ENCODE measurements around the gene ABCB8.

ABCB8 gene

DNA sequence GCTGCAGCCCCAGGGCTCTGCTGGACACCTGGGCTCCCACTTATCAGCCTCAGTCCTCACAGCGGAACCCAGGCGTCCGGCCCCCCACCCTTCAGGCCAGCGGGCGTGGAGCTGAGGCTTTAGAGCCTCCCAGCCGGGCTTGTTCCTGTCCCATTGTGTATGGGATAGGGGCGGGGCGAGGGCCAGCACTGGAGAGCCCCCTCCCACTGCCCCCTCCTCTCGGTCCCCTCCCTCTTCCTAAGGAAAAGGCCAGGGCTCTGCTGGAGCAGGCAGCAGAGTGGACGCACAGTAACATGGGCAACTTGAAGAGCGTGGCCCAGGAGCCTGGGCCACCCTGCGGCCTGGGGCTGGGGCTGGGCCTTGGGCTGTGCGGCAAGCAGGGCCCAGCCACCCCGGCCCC lies 34.7 kb upstream of the ABCB8 start:
- Mint-ChIP-seq H3K27me3 (peaks cover 4% of the 10 kb centered on the region), H3K27ac (no peak overlapping the region), H3K4me1 (ENCODE audit: low read depth) (peaks cover 25% of the 10 kb centered on the region), H3K36me3 (ENCODE audit: low read depth) (no peaks in the 10 kb centered on the region), H3K9me3 (peaks cover 18% of the 10 kb centered on the region), H3K4me3 (no peak overlapping the region)

DNA sequence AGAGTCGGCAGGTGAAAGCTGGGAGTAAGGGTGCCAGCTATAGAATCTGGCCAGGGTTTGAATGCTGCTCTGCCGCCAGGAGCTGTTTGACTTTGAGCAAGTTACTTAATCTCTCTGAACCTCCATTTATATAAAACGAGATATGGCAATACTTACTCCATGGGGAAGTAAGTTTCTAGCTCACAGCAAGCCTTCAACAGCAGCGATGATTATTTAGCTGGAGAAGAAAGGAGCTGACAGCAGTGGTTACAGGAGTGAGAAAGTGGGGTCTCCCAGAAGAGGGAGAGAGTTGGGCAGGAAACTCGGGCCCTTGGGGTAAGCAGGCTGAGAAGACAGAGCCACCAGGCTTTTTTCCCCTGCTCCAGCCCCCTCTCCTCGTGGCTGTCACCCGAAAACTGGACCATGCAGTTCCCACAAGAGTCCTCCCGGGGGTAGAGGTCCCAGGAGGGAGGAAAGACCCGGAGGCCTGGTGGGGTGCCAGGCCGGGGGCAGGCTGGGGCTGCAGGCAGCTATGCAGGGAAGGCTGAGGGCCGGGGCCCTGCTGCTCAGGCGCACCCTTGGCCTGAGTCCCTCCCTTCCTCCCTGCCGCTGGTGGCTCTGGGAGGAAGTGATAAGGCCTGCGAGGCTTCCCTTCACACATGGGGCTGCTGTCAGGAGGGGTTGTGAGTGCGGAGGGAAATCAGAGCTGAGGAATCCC lies 34.0 kb upstream of the ABCB8 start:
- H3K9me3 Mint-ChIP-seq = peaks cover 18% of the 10 kb centered on the region
- H3K4me3 Mint-ChIP-seq = no peak overlapping the region
- peaks cover 3% of the 10 kb centered on the region for H3K27me3 Mint-ChIP-seq
- H3K36me3 Mint-ChIP-seq (ENCODE audit: low read depth) = no peaks in the 10 kb centered on the region
- peaks cover 22% of the 10 kb centered on the region for H3K4me1 Mint-ChIP-seq (ENCODE audit: low read depth)
- H3K27ac Mint-ChIP-seq = no peak overlapping the region

DNA sequence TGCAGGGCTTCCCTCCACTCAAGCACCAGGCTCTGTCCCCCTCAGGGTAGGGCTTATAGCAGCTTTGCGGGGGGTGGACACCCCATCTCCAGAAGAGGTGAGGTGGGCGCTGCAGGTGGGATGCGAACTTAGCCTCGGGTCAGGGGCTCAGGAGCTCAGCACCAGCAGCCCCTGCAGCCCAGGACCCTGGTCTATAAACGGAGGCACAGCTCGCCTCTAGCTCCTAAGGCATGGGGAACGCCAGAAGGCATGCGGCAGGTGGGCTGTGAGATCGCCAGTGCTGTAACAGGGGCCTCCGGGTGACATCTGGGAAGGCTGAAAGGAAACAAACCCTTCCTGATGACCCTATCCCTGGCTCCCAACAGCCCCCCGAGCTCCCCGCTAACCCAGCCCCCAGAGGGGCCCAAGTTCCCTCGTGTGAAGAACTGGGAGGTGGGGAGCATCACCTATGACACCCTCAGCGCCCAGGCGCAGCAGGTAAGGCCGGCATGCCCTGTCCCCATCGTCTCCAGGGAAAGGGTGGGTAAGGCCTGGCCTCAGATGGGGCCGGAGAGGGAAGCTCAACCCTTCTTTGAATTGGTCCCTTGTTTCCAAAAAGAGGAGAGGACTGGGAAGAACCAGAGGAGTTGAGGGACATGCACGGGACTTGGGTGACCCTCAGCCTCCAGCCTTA lies 33.3 kb upstream of the ABCB8 start:
- Mint-ChIP-seq H3K36me3 (ENCODE audit: low read depth) (no peaks in the 10 kb centered on the region), H3K9me3 (peaks cover 14% of the 10 kb centered on the region), H3K27me3 (peaks cover 3% of the 10 kb centered on the region), H3K4me1 (ENCODE audit: low read depth) (peaks cover 22% of the 10 kb centered on the region), H3K27ac (no peak overlapping the region), H3K4me3 (no peak overlapping the region)

DNA sequence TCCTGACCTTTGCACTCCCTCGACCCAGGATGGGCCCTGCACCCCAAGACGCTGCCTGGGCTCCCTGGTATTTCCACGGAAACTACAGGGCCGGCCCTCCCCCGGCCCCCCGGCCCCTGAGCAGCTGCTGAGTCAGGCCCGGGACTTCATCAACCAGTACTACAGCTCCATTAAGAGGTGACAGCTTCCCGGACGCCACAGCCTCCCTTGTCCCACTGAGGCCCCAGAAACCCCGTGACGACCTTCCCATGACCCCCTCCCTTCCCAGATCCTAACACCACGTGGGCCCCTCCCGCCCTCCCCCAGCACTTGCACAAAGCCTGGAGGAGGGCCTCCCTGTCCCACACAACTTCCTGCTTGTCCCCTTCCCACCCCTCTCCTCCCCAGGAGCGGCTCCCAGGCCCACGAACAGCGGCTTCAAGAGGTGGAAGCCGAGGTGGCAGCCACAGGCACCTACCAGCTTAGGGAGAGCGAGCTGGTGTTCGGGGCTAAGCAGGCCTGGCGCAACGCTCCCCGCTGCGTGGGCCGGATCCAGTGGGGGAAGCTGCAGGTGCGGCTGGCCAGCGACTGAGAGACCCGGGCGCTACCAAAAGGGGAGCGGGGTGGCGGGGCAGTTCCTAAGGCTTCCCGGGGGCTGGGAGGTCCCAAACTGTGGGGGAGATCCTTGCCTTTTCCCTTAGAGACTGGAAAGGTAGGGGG lies 31.7 kb upstream of the ABCB8 start:
- Mint-ChIP-seq H3K9me3 (no peaks in the 10 kb centered on the region), H3K4me3 (no peak overlapping the region), H3K4me1 (ENCODE audit: low read depth) (peaks cover 22% of the 10 kb centered on the region), H3K36me3 (ENCODE audit: low read depth) (no peaks in the 10 kb centered on the region), H3K27me3 (peaks cover 3% of the 10 kb centered on the region), H3K27ac (peak overlapping the region; percentile 45)

DNA sequence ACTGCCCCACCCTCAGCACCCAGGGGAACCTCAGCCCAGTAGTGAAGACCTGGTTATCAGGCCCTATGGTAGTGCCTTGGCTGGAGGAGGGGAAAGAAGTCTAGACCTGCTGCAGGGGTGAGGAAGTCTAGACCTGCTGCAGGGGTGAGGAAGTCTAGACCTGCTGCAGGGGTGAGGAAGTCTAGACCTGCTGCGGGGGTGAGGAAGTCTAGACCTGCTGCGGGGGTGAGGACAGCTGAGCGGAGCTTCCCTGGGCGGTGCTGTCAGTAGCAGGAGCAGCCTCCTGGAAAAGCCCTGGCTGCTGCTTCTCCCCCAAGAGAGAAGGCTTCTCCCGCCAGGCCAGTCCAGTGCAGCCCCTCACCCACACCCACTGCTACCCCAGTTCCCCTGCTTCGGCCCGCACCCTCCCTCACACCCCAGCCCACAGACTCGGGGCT lies 31.2 kb upstream of the ABCB8 start:
- Mint-ChIP-seq H3K4me3 (no peak overlapping the region), H3K27me3 (peaks cover 3% of the 10 kb centered on the region), H3K9me3 (no peaks in the 10 kb centered on the region), H3K36me3 (ENCODE audit: low read depth) (no peaks in the 10 kb centered on the region), H3K4me1 (ENCODE audit: low read depth) (peaks cover 22% of the 10 kb centered on the region), H3K27ac (no peak overlapping the region)

DNA sequence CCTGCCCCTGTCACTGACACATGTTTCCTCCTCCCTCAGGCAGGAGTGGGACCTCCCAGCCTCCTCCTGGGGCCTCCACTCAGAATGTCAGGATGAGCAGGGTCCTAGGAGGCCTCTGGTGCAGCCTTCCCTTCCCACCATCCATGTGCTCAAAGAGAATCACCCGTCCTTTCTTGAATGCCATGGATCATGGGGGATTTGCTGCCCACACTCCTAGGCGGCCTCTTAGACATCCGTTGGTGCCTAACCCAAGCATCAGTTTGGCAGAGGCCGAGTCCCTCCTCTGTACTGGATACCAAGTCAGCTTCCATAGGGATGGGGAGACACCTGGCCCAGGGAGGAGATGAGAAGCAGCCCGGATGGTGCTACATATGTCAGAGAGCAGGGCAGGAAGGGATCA lies 30.4 kb upstream of the ABCB8 start:
- no peak overlapping the region for H3K4me3 Mint-ChIP-seq
- H3K4me1 Mint-ChIP-seq (ENCODE audit: low read depth) = peaks cover 22% of the 10 kb centered on the region
- no peaks in the 10 kb centered on the region for H3K9me3 Mint-ChIP-seq
- peaks cover 3% of the 10 kb centered on the region for H3K27me3 Mint-ChIP-seq
- H3K36me3 Mint-ChIP-seq (ENCODE audit: low read depth) = no peaks in the 10 kb centered on the region
- no peak overlapping the region for H3K27ac Mint-ChIP-seq

DNA sequence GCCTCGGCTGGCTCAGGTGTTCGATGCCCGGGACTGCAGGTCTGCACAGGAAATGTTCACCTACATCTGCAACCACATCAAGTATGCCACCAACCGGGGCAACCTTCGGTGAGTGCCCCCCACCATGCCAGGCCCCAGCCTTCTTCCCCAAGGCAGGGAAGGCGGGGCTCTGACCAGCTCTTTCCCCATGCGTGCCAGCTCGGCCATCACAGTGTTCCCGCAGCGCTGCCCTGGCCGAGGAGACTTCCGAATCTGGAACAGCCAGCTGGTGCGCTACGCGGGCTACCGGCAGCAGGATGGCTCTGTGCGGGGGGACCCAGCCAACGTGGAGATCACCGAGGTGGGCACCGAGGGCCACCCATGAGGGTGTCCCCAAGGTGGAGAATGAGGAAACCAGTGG lies 29.9 kb upstream of the ABCB8 start:
- Mint-ChIP-seq H3K9me3 (no peaks in the 10 kb centered on the region), H3K4me1 (ENCODE audit: low read depth) (peaks cover 22% of the 10 kb centered on the region), H3K27me3 (peaks cover 3% of the 10 kb centered on the region), H3K36me3 (ENCODE audit: low read depth) (no peaks in the 10 kb centered on the region), H3K4me3 (no peak overlapping the region), H3K27ac (no peak overlapping the region)

DNA sequence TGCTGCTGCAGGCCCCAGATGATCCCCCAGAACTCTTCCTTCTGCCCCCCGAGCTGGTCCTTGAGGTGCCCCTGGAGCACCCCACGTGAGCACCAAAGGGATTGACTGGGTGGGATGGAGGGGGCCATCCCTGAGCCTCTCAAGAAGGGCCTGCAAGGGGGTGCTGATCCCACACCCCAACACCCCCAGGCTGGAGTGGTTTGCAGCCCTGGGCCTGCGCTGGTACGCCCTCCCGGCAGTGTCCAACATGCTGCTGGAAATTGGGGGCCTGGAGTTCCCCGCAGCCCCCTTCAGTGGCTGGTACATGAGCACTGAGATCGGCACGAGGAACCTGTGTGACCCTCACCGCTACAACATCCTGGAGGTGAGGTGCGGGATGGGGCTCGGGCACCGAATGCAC lies 29.2 kb upstream of the ABCB8 start:
- H3K4me1 Mint-ChIP-seq (ENCODE audit: low read depth) = peaks cover 19% of the 10 kb centered on the region
- H3K27ac Mint-ChIP-seq = no peak overlapping the region
- H3K36me3 Mint-ChIP-seq (ENCODE audit: low read depth) = no peaks in the 10 kb centered on the region

DNA sequence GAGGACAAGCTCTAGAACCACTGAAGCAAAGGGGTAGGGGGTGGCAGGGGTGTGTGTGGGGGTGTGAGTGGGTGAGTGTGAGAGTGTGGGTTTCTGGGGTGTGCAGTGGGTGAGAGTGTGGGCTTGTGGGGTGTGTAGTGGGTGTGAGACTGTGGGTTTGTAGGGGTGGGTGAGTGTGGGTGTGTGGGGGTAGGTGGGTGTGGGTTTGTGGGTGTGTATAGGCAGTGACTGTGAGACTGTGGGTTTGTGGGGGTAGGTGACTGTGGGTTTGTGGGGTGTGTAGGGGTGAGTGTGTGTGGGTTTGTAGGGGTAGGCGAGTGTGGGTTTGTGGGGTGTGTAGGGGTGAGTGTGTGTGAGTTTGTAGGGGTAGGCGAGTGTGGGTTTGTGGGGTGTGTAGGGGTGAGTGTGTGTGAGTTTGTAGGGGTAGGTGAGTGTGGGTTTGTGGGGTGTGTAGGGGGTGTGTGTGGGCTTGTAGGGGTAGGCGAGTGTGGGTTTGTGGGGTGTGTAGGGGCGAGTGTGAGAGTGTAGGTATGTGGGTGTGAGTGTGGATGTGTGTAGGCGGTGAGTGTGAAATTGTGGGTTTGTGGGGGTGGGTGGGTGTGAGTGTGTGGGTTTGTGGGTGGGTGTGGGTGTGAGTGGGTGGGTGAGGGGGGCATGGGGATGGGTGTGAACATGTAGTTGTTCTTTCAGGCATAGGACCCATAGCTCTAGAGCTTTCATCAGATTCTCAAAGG lies 28.6 kb upstream of the ABCB8 start:
- Mint-ChIP-seq H3K4me3 (no peak overlapping the region), H3K36me3 (ENCODE audit: low read depth) (no peaks in the 10 kb centered on the region), H3K4me1 (ENCODE audit: low read depth) (peaks cover 16% of the 10 kb centered on the region), H3K27me3 (peaks cover 3% of the 10 kb centered on the region), H3K27ac (no peak overlapping the region), H3K9me3 (no peaks in the 10 kb centered on the region)

More for the DNA sequence above, 29.2 kb upstream of the ABCB8 start:
- Mint-ChIP-seq H3K4me3 (no peak overlapping the region), H3K27me3 (peaks cover 3% of the 10 kb centered on the region), H3K9me3 (no peaks in the 10 kb centered on the region)

DNA sequence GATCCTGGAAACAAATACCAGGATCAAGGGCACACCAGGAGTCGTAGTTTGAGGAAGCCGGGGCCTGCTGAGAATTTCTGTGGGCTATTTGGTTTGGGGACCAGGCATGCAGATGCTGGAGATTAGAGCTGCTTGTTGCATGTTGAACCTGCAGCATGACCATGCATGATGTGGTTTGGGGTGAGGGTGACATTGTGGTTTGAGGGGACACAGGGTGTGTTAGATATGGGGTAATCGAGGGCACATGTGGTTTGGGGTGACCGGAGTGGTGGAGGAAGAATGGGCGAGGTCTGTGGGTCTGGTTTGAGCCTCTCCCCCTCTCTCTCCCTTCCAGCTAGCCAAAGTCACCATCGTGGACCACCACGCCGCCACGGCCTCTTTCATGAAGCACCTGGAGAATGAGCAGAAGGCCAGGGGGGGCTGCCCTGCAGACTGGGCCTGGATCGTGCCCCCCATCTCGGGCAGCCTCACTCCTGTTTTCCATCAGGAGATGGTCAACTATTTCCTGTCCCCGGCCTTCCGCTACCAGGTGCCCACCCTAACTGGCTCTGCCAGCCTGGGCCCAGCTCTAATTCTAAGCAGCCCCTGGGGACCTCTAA lies 27.3 kb upstream of the ABCB8 start:
- Mint-ChIP-seq H3K27ac (no peak overlapping the region), H3K4me3 (no peak overlapping the region), H3K36me3 (ENCODE audit: low read depth) (no peaks in the 10 kb centered on the region)

DNA sequence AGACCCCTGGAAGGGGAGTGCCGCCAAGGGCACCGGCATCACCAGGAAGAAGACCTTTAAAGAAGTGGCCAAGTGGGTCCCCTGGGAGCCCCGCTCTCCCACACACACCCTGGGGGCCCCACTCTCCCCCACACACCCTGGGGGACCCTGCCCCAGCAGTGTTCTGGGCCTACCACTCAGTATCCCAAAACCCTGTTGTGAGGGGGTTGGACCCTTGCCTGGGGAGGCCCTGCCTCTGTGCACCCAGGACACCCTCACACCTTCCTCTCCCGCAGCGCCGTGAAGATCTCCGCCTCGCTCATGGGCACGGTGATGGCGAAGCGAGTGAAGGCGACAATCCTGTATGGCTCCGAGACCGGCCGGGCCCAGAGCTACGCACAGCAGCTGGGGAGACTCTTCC lies 26.7 kb upstream of the ABCB8 start:
- no peaks in the 10 kb centered on the region for H3K36me3 Mint-ChIP-seq (ENCODE audit: low read depth)
- H3K4me1 Mint-ChIP-seq (ENCODE audit: low read depth) = peaks cover 13% of the 10 kb centered on the region
- no peak overlapping the region for H3K4me3 Mint-ChIP-seq
- H3K9me3 Mint-ChIP-seq = no peaks in the 10 kb centered on the region
- H3K27me3 Mint-ChIP-seq = peaks cover 3% of the 10 kb centered on the region
- H3K27ac Mint-ChIP-seq = no peak overlapping the region

More for the DNA sequence above, 27.3 kb upstream of the ABCB8 start:
- Mint-ChIP-seq H3K9me3 (no peaks in the 10 kb centered on the region), H3K4me1 (ENCODE audit: low read depth) (peaks cover 16% of the 10 kb centered on the region), H3K27me3 (peaks cover 3% of the 10 kb centered on the region)

DNA sequence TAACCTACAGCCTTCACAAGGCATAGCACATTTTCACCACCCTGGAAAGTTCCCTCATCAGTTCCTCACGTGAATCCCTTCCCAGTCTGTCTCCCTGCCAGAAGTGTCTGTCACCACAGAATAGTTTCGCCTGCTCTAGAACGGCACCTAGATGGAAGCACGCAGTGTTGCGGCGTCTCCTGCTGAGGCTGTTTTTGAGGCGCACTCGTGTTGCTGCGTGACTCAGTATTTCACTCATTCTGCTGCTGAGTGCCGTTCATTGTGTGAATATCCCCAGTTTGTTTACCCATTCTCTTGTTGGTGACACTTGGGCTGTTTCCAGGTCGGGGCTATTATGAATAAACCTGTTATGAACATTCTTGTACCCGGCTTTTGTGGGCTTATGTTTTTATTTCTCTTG lies 24.7 kb upstream of the ABCB8 start:
- Mint-ChIP-seq H3K36me3 (ENCODE audit: low read depth) (no peaks in the 10 kb centered on the region), H3K4me1 (ENCODE audit: low read depth) (peaks cover 15% of the 10 kb centered on the region), H3K9me3 (no peaks in the 10 kb centered on the region), H3K27me3 (no peaks in the 10 kb centered on the region), H3K27ac (no peak overlapping the region), H3K4me3 (no peak overlapping the region)

DNA sequence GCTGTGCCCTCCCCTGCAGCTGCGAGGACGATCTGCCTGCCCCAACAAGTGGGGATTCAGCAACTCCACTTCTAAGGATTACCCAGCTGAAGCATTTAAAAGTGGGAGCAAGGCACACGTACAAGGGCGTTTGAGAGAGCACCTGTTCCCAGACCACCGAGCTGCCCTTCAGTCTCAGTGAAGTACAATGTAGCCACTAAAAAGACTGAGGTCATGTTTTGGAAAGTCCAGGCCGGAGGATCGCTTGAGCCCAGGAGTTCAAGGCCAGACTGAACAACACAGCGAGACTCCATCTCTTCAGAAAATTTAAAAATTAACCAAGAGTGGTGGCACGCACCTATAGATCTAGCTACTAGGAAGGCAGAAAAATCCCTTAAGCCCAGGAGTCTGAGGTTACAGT lies 22.7 kb upstream of the ABCB8 start:
- H3K4me3 Mint-ChIP-seq = no peak overlapping the region
- H3K4me1 Mint-ChIP-seq (ENCODE audit: low read depth) = peaks cover 26% of the 10 kb centered on the region
- no peaks in the 10 kb centered on the region for H3K27me3 Mint-ChIP-seq
- no peaks in the 10 kb centered on the region for H3K36me3 Mint-ChIP-seq (ENCODE audit: low read depth)
- H3K9me3 Mint-ChIP-seq = no peaks in the 10 kb centered on the region
- H3K27ac Mint-ChIP-seq = no peak overlapping the region

DNA sequence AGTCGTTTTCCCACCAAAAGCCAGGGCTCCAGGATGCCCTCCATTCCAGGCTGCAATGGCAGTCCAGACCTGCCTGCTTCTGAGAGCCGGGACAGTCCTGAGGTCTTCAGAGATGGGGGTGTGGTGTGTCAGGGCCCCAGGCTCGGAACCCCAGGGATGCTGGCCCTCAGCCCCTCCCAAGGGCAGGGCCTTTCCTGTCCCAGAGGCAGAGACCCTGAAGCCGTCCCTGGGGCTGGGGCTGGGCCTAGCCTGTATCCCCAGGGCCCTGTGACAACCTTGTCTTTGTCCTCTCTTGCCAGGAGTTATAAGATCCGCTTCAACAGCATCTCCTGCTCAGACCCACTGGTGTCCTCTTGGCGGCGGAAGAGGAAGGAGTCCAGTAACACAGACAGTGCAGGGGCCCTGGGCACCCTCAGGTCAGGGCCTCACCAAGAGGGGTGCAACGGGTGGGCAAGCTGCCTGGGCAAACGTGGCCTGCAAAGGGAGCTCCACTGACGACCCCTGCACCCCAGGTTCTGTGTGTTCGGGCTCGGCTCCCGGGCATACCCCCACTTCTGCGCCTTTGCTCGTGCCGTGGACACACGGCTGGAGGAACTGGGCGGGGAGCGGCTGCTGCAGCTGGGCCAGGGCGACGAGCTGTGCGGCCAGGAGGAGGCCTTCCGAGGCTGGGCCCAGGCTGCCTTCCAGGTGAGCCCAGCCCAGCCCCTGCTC lies 21.5 kb upstream of the ABCB8 start:
- H3K4me3 Mint-ChIP-seq = no peak overlapping the region

More for the DNA sequence above, 21.5 kb upstream of the ABCB8 start:
- Mint-ChIP-seq H3K9me3 (no peaks in the 10 kb centered on the region), H3K4me1 (ENCODE audit: low read depth) (peaks cover 35% of the 10 kb centered on the region), H3K36me3 (ENCODE audit: low read depth) (no peaks in the 10 kb centered on the region), H3K27me3 (no peaks in the 10 kb centered on the region), H3K27ac (no peak overlapping the region)

Data from stimulated activated naive CD8-positive, alpha-beta T cell treated with anti-CD3 and anti-CD28 coated beads, Interleukin-15, Interleukin-2, amounts not matched to agents 100 ng/mL and 50 ng/mL, for 24 hours (primary cell).